B cell (primary cell): ENCODE data around the gene WDR27. TPM values are rescaled to one million over a fixed set of nuclear protein-coding genes. Genes with fewer than 3 reads are reported as not detected.

Source experiments
- ATAC-seq: fragments of 200-7000 bp; cut with Tn5 transposase; one replicate; pipeline ENCODE4 v1.10.0; 2021; ENCODE audit warnings: low read depth, mild to moderate bottlenecking, moderate number of reproducible peaks, moderate library complexity
- CTCF ChIA-PET: fragments of 350-600 bp; sonication (Branson Sonifier 250); formaldehyde crosslinking; loops from one replicate; lab custom pipeline; 2021; ENCODE audit warnings: antibody characterized with exemption, inconsistent platforms; lab: Charles Lee
- POLR2A ChIA-PET: fragments of 350-600 bp; sonication (Branson Sonifier 250); formaldehyde crosslinking; loops from one replicate; lab custom pipeline; 2021; ENCODE audit warnings: antibody characterized with exemption; lab: Charles Lee
- DNase-seq: peaks from one replicate; pipeline ENCODE4 v3.0.0; 2013
- H2AFZ ChIP-seq: 2 replicates; pipeline ENCODE4 v1.6.1; 2012; ENCODE audit warnings: mild to moderate bottlenecking, low read depth, low read length; ENCODE audit not compliant: insufficient read depth, poor library complexity, severe bottlenecking
- H3K27ac ChIP-seq, 2 donors: 1 replicate in 1 of 2; 2 replicates in 1 of 2; pipeline ENCODE4 v1.5.1; 2012 to 2013; ENCODE audit warnings: low read length in 2 of 2, mild to moderate bottlenecking in 2 of 2, moderate library complexity in 1 of 2
- H3K27me3 ChIP-seq, 4 experiments: fragments of 200-600 bp in 1 of 4; sonication (generic) in 1 of 4; replicated peaks in 1 of 4; 1 replicate in 2 of 4; 2 replicates in 2 of 4; pipeline versions ENCODE4 v1.6.1 to v1.7.0; 2013 to 2016; ENCODE audit warnings: low read length in 3 of 4, mild to moderate bottlenecking in 2 of 4, mixed read lengths in 1 of 4, moderate library complexity in 1 of 4; ENCODE audit not compliant: insufficient read depth in 4 of 4, control insufficient read depth in 3 of 4; ENCODE audit errors: control extremely low read depth in 1 of 4
- H3K36me3 ChIP-seq, 2 experiments: replicated peaks in 1 of 2; 1 replicate in 1 of 2; 2 replicates in 1 of 2; pipeline versions ENCODE4 v1.6.1 to v1.7.1; 2013; ENCODE audit warnings: low read length in 1 of 2; ENCODE audit not compliant: insufficient read depth in 2 of 2, control insufficient read depth in 1 of 2; ENCODE audit errors: control extremely low read depth in 1 of 2, extremely low read depth in 1 of 2
- H3K4me1 ChIP-seq, 2 donors: fragments of 200-600 bp in 1 of 2; sonication (generic) in 1 of 2; 1 replicate in 1 of 2; 2 replicates in 1 of 2; pipeline versions ENCODE4 v1.5.1 to v1.6.1; 2013 to 2017; ENCODE audit warnings: low read length in 2 of 2; ENCODE audit not compliant: control insufficient read depth in 2 of 2, insufficient read depth in 2 of 2
- H3K4me2 ChIP-seq: replicated peaks from 2 replicates; pipeline ENCODE3; 2012; ENCODE audit warnings: mild to moderate bottlenecking, low read depth, low read length; ENCODE audit not compliant: poor library complexity, severe bottlenecking
- H3K4me3 ChIP-seq, 5 experiments: fragments of 200-600 bp in 1 of 5; sonication (generic) in 1 of 5; 1 replicate in 3 of 5; 2 replicates in 2 of 5; pipeline versions ENCODE4 v1.5.1 to v1.7.0; 2011 to 2016; ENCODE audit warnings: low read length in 4 of 5, mild to moderate bottlenecking in 4 of 5, low read depth in 2 of 5, control low read depth in 1 of 5, moderate library complexity in 1 of 5; ENCODE audit not compliant: insufficient read depth in 1 of 5; ENCODE audit errors: control extremely low read depth in 1 of 5, extremely low read depth in 1 of 5
- H3K79me2 ChIP-seq: fragments of 200-600 bp; sonication (generic); one replicate; pipeline ENCODE4 v1.6.0; 2016; ENCODE audit warnings: low read length; ENCODE audit not compliant: control insufficient read depth, insufficient read depth
- H3K9ac ChIP-seq: fragments of 200-600 bp; sonication (generic); 2 replicates; pipeline ENCODE4 v1.6.1; 2017; ENCODE audit warnings: mild to moderate bottlenecking, low read length, moderate library complexity
- H3K9me3 ChIP-seq, 3 donors: one replicate each; pipeline versions ENCODE4 v1.6.1 to v1.7.1; 2013; ENCODE audit warnings: low read length in 2 of 3; ENCODE audit not compliant: control insufficient read depth in 2 of 3, insufficient read depth in 1 of 3; ENCODE audit errors: control extremely low read depth in 1 of 3
- H4K20me1 ChIP-seq: 2 replicates; pipeline ENCODE4 v1.6.0; 2012; ENCODE audit warnings: mild to moderate bottlenecking, low read length; ENCODE audit not compliant: insufficient read depth, control insufficient read depth, poor library complexity, severe bottlenecking
- H3K27ac Mint-ChIP-seq: one replicate; pipeline ENCODE4 v1.8.0; 2021; ENCODE audit warnings: mixed read lengths
- H3K27me3 Mint-ChIP-seq: one replicate; pipeline ENCODE4 v1.8.0; 2021; ENCODE audit warnings: mixed read lengths
- H3K4me1 Mint-ChIP-seq: one replicate; pipeline ENCODE4 v1.8.0; 2021; ENCODE audit warnings: mixed read lengths
- H3K4me3 Mint-ChIP-seq: one replicate; pipeline ENCODE4 v1.8.0; 2021; ENCODE audit warnings: mixed read lengths
- H3K9me3 Mint-ChIP-seq: one replicate; pipeline ENCODE4 v1.8.0; 2022; ENCODE audit warnings: mixed read lengths; ENCODE audit not compliant: insufficient read depth
- EZH2 ChIP-seq: IDR thresholded peaks from 2 replicates; pipeline ENCODE4 v1.6.1; 2012; ENCODE audit warnings: borderline replicate concordance, low read depth, mild to moderate bottlenecking, moderate library complexity, low read length; ENCODE audit not compliant: insufficient read depth, poor library complexity, severe bottlenecking
- WGBS: methylation state at CpG from one replicate; pipeline ENCODE4 v1.1.5; 2013; ENCODE audit warnings: missing lambda C conversion rate; ENCODE audit not compliant: insufficient coverage; 5-methylcytosine and 5-hydroxymethylcytosine counted together
- intact Hi-C: fragments of 100-400 bp; cut with micrococcal nuclease; formaldehyde crosslinking; loops from one replicate; pipeline ENCODE4 v1.10.0; 2022
- polyA plus RNA-seq: library from polyadenylated mRNA; depleted of rRNA; stranded (reverse); fragments of >200 nt; gene quantifications from 2 replicates; pipeline ENCODE4 v1.2.3, GENCODE V29; 2012
- total RNA-seq, 2 donors: library from RNA; stranded (reverse); fragments of 120-200 nt in 1 of 2; gene quantifications; 1 replicate in 1 of 2; 2 replicates in 1 of 2; pipeline versions ENCODE4 v1.2.3 to v1.2.4, GENCODE V29; 2013 to 2022
- TF ChIP-seq, protein P1 (sequence below): fragments of 200-600 bp; IDR thresholded peaks from one replicate; pipeline ENCODE4 v1.8.0; 2022; ENCODE audit warnings: antibody characterized with exemption, mild to moderate bottlenecking

The WDR27 gene
- total and polyA plus RNA-seq, 2 donors (not counting 1 experiment from before 2014, with no cell fraction given), result 64.3 to 86.3 TPM

DNA sequence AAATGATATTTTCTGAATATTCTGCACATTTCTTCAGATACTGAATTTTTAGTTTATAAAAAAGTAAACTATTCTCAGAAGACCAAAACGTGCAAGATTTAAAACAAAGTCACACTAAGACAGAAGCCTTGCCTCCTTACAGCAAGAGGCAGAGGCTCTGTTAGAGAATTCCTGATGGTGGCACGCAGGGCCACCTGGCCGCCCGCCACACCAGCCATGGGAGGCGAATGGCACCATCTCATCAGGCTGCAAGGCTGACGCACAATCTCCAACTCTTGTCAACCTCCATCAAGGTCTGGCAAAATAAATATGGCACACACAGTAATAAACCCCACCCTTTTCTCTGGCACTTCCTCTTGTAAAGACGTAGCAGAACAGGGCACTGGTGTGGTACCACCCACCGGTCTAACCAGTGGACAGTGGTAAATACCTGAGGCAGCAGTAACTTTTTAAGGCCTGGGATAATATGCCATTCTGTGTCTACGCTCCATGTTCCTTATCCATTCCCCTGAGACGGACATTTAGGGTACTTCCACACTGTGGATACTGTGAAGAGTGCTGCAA lies 111.4 kb downstream of the WDR27 start:
- H3K9ac ChIP-seq, result peak overlapping the region; percentile 30
- ChIA-PET POLR2A (no interaction called here), CTCF (no interaction called here)
- peak overlapping the region in 2 of 5 experiments; percentile 3 to 52 for H3K4me3 ChIP-seq
- DNase-seq, result peak; percentile 13
- H2AFZ ChIP-seq, result peak overlapping the region; percentile 29
- H3K27me3 ChIP-seq, result no peaks in the 10 kb centered on the region
- H3K27ac Mint-ChIP-seq, result peak overlapping the region; percentile 89
- H3K9me3 Mint-ChIP-seq, result no peaks in the 10 kb centered on the region
- intact Hi-C loops, result no loop called here
- no peaks in the 10 kb centered on the region for H3K36me3 ChIP-seq
- H3K27me3 Mint-ChIP-seq, result no peaks in the 10 kb centered on the region
- H3K4me3 Mint-ChIP-seq, result peak overlapping the region; percentile 53
- H4K20me1 ChIP-seq, result no peaks in the 10 kb centered on the region
- peaks cover 0 to 9% (median 2%) of the 10 kb centered on the region in 3 donors for H3K9me3 ChIP-seq
- H3K27ac ChIP-seq, result peak overlapping the region; percentile 84 to 87
- TF ChIP-seq, protein P1, sequence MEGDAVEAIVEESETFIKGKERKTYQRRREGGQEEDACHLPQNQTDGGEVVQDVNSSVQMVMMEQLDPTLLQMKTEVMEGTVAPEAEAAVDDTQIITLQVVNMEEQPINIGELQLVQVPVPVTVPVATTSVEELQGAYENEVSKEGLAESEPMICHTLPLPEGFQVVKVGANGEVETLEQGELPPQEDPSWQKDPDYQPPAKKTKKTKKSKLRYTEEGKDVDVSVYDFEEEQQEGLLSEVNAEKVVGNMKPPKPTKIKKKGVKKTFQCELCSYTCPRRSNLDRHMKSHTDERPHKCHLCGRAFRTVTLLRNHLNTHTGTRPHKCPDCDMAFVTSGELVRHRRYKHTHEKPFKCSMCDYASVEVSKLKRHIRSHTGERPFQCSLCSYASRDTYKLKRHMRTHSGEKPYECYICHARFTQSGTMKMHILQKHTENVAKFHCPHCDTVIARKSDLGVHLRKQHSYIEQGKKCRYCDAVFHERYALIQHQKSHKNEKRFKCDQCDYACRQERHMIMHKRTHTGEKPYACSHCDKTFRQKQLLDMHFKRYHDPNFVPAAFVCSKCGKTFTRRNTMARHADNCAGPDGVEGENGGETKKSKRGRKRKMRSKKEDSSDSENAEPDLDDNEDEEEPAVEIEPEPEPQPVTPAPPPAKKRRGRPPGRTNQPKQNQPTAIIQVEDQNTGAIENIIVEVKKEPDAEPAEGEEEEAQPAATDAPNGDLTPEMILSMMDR, result no peak
- no peaks in the 10 kb centered on the region for H3K79me2 ChIP-seq
- no peak for ATAC-seq
- H3K4me2 ChIP-seq, result peak overlapping the region; percentile 73
- 81% methylated on average over 7 of the region's 10 CpGs for WGBS
- H3K4me1 Mint-ChIP-seq, result peaks cover 46% of the 10 kb centered on the region
- peaks cover 35 to 41% of the 10 kb centered on the region in 2 donors for H3K4me1 ChIP-seq

DNA sequence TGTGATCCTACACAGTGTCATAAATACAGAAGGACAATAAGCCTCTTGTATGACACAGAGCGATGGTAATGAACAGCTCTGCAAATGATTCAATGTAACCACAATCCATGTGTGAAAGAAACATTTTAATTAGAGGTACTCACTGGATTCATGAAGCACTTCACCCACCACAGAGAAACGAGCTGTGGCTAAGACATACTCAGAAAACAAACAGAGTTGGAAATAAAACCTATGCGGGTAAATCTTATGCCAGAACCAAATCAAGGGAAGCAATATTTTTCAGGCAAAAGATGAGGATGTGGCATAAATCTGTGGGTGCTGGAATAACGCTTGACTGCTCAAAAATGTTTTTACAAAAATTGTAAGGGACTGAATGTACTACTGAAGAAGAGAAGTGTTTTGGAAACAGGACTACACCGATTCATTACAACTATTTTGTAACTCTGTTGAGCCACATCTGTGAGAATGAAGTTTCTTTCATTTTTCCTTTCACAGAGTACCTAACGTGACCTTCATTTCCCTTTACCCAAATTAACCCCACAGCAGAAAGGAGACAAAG lies 112.1 kb downstream of the WDR27 start:
- no CpG with 5 or more reads among the region's 6 CpGs for WGBS
- H3K4me3 Mint-ChIP-seq, result peak overlapping the region; percentile 63
- POLR2A ChIA-PET, result no interaction called here
- intact Hi-C loops, result loop anchor here (1.0 to 10.0 kb wide), 2 partner anchors 115 to 135 kb away; partner anchors contain the start of genes C6orf120, PHF10 and WDR27
- Histone ChIP-seq H2AFZ (no peak overlapping the region), H3K4me1 (peaks cover 40 to 46% of the 10 kb centered on the region in 2 donors), H3K27me3 (no peaks in the 10 kb centered on the region), H3K36me3 (no peaks in the 10 kb centered on the region), H3K9me3 (peaks cover 0 to 9% (median 2%) of the 10 kb centered on the region in 3 donors), H3K27ac (peak overlapping the region; percentile 84 to 87), H4K20me1 (no peaks in the 10 kb centered on the region), H3K4me2 (peak overlapping the region; percentile 73), H3K9ac (peak overlapping the region; percentile 30), H3K79me2 (no peaks in the 10 kb centered on the region), H3K4me3 (peak overlapping the region in 2 of 5 experiments; percentile 22 to 52)
- H3K9me3 Mint-ChIP-seq, result no peaks in the 10 kb centered on the region
- H3K27ac Mint-ChIP-seq, result peak overlapping the region; percentile 73
- CTCF ChIA-PET, result no interaction called here
- peak; percentile 78 for DNase-seq
- no peaks in the 10 kb centered on the region for H3K27me3 Mint-ChIP-seq
- TF ChIP-seq, protein P1, result no peak
- no peak for TF ChIP-seq EZH2
- ATAC-seq, result peak; percentile 64
- H3K4me1 Mint-ChIP-seq, result peaks cover 51% of the 10 kb centered on the region
